HG02970 (cell line): ENCODE results near the gene FBLN1.

Experiments used
- ATAC-seq: cut with Tn5 transposase; IDR thresholded peaks from one replicate; pipeline ENCODE4 v1.9.1; 2021; ENCODE audit warnings: mild to moderate bottlenecking, moderate library complexity, moderate number of reproducible peaks; ENCODE audit not compliant: unreplicated experiment, low FRiP score

FBLN1 gene

DNA sequence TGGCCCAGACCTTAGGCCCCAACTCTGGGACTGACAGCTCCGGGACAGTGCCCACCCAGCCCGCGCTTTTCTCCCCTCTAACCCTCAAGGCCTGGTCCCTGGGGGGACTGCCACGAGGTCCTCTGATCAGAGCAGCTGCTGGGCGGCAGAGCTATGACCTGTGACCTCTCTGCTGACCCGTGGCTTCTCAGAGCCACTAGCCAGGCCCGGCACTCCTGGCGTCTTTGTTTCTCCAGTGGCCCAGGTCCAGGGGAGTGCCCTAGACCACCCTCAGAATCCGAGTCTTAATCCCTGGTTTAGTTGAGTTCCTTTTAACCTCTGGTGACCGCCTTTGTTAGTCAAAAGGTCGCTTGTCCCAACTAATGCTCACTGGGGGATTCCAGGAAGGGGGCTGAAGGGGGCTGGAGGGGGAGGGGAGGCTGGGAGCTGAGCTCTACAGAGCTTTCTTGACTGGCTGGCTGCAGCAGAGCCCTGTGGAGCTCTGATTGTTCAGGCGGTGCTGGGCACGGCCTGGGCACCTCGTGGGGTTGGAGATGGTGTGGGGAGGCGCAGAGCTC is 1.2 kb downstream of the FBLN1 start:
- no peak for ATAC-seq

DNA sequence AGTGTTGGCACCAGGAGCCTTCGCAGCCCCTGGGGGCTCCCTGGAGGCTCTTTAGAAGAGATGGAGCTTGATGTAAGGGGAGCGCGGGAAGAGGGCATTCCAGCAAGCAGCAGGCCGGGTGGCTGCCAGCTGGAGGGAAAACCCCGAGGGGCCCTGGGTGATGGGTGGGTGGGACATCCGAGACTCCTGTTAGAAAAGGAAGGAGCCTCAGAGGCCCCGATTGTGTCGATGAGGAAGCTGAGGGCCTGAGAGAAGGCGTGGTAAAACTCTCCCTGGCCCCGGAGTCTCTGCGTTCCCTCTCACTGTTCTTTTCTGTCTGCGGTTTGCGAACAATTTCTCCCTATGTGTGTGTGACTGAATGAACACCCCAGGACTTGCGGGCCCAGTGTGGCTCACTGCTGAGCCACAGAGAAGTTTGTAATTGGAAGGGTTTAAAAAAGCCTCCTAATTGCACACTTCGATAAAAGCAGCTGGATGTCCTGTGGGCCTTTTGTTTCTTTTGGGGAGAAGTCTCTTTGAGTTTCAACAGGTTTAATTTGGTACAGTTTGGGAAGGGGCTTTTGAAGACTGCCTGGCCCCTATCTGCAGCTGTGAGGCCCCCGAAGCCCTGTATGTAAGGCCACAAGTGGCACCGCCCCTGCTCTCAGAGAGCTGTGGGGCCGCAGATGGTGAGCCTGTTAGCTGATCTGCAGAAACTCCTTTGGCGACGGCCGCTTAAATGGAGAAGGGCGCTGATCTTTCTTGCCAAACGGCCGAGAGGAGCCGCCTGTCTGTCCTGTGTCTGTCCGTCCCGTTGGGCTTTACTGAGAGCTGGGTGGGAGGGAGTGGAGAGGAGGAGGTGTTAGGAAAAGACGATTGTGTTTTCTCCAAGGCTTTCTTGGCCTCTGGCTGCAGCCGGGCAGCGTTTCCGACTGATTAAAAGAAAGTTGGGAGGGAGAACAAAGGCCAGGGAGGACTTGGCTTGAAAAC is 2.0 kb downstream of the FBLN1 start:
- ATAC-seq, result no peak

DNA sequence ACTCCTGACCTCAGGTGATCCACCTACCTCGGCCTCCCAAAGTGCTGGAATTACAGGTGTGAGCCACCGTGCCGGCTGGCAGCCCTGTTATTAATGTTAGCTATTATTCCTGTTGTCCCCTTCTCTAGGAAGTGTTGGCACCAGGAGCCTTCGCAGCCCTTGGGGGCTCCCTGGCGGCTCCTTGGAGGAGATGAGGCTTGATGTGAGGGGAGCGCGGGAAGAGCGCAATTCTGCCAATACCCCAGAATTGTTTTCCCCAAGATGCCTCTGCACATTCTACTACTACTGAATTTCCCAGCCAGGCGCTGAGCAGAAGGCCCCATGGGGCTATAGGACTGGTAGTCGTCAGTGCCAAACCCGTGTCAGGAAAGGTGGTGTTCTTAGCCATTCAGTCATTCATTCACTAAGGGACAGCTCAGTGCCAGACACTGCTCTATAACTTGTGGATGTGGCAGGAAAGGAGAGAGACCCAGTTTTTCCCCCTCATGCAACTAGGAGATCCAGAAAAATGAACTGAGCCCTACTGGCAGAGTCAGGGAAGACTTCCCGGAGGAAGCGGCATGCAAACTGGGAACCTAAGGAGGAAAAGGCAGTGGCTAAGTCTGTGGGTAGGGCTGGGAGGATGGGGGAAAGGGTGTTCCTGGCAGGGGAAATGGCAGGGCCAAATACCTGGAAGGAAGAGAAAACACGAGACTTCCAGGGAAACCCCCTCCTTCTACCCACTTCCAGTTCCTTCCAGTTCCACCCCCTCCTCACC is 3.5 kb downstream of the FBLN1 start:
- no peak for ATAC-seq

DNA sequence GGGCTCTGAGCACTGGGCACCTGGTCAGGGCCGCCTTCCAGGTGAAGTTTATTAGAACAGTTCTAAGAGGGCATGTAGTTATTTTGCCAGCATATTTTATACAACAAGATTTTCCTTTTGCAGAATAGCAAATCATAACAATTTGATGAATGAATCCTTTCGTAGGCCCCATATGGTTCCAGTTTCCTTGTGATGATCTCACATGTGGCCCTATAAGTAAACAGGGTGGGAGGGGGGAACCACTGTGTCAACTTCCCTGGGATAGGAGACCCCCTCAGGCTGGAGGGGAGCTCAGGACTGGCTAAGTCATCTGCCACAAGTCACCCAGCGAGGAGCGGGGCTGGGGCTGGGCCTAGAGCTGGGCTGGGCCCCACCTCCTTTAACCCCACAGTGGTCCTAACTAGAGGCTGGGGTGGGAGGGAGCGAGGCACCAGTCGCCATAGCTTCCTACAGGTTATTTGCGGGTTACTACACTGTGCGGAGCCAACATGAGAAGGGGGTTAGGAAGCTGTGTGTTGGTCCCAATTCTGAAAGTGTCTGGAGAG is 4.2 kb downstream of the FBLN1 start:
- ATAC-seq, result no peak

DNA sequence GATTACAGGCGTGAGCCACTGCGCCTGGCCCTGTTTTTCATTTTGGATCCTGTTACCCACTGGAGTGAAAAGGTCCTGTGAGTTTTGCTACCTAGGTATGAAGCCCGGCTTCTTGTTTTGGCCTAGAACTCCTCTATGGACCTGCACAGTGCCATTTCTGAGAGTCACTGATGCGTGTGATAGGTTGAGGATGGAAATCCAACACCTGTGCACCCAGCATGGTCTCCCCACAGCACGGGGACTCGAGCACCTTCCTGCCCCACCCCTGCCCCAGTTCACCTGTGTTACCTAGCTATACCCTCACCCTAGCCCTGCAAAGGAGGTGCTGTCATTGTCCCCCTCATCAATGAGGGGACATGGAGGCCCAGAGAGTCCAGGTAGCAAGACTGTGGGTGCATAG is 5.1 kb downstream of the FBLN1 start:
- no peak for ATAC-seq

DNA sequence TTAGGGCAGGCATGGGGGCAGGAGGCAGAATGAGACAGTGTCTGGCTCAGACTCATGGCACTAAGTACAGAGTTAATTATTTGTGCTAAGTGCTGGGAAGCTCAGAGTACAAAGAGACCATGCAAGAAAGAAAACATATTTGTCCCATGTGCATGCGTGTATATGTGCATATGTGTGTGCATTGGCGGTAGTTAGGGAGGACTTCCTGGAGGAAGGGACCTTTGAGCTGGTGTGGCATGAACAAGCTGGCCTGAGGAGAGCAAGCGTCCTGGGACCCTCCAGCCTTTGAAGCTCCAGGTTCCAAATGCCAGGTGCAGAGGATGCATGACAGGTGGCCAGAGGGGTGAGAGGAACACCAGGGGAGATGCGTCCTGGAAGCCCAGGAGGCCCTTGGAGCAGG is 6.1 kb downstream of the FBLN1 start:
- no peak for ATAC-seq

DNA sequence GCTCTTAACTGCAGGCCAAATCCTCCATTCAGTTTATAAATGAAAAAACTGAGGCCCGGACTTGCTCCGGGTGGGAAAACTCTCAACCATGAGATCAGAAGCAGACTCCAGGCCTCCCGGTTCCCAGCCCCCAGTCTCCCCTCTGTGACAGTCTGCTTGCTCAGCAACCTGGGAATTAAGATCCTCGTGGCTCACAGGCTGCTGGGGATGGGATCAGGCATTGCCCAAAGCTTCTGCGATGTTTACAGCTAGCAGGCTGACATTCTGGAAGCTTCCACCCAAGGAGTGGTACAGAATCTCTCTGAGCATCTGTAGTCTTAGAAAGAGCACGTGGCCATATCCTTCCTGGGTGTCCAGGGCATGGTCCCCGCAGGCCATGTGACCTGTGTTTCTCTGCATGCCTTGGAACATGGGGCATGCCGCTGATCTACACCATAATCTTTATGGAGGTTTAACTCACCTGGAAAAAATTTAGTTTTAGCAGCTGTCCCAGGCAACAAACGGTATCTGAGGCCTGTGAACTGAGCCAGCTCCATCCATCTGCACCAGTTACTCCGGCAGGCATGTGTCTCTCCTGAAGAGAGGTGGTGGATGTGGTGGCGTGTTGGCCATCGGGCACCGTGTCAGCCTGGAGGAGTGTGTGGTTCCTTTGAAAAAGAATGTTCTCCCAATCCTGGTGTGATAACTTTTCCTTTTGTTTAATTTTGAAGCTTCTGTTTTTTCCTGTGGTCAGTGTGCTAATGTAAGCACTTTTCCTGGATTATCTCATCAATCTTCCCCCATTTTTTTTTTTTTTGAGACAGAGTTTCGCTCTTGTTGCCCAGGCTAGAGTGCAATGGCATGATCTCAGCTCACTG is 7.9 kb downstream of the FBLN1 start:
- no peak for ATAC-seq

DNA sequence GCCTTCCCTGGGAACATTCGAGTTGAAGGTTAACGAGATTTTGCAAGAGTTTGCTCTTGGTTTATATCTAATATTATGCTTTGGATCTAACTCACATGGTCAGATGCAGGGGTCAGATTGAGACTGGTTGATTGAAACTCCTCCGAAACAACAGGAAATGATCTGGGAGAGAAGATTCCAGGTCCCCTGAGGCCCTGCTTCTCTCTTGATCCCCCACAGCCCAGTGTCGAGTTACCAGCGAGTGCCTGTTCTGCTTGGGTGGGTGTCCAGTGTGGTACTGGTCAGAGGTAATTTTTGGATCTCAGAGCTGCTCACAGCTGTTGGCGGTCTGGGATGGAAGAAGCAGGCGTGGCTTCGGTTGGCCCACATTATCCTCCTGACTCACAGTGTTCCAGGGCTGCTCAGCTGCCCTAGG is 9.2 kb downstream of the FBLN1 start:
- ATAC-seq, result no peak

DNA sequence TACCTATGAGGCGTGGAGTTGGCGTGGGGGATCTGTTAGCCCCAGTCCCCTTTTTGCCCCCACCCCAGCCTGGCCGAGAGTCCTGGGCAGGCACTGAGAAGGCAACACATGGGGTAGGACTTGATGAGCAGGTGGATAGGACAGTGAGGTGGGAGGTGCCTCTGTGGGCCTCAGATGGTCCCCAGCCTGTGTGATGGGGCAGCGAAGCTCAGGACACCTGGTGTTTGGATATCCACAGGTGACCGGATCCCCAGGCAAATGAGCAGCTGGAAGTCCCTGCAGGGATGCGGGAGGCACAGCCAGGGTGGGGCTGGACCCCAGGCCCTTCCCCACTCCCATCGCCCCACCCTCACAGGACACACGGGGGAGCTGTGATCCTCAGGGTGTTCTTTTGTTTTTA is 9.7 kb downstream of the FBLN1 start:
- no peak for ATAC-seq

DNA sequence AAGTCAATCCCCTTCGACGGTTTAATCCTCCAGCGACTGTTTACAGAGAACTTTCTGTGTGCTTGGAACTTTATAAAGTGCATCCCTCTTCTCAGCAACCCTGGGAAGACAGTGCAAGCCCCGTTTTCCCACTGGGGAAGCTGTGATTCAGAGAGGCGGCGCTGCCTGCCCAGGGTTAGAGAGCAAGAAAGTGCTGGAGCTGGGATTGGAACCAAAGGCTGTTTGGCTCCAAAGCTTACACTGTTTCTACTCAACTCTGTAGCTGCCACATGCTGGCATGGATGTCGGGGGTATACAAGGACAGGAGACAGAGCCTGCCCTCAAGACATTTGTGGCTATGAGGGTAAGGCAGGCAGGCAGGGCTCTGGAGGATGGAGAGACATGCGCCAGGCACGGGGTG is 13.0 kb downstream of the FBLN1 start:
- no peak for ATAC-seq

DNA sequence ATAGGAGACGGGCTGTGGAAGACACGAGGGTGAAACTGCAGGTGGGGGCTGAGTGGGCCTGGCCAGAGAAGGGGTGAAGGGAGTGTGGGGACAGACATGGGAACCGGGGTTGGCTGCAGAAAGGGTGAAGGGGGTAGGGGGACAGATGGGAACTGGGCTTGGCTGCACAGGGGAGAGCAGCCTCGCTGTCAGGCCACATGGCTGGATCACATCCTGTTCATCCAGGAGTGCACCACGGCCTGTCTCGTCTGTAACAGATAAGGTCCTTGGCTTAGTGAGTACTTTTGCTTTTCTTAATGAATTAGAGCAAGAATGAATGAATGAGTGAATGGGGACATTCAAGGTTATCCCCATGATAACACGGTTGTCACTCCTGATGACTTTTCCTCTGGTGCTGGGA is 13.5 kb downstream of the FBLN1 start:
- no peak for ATAC-seq

DNA sequence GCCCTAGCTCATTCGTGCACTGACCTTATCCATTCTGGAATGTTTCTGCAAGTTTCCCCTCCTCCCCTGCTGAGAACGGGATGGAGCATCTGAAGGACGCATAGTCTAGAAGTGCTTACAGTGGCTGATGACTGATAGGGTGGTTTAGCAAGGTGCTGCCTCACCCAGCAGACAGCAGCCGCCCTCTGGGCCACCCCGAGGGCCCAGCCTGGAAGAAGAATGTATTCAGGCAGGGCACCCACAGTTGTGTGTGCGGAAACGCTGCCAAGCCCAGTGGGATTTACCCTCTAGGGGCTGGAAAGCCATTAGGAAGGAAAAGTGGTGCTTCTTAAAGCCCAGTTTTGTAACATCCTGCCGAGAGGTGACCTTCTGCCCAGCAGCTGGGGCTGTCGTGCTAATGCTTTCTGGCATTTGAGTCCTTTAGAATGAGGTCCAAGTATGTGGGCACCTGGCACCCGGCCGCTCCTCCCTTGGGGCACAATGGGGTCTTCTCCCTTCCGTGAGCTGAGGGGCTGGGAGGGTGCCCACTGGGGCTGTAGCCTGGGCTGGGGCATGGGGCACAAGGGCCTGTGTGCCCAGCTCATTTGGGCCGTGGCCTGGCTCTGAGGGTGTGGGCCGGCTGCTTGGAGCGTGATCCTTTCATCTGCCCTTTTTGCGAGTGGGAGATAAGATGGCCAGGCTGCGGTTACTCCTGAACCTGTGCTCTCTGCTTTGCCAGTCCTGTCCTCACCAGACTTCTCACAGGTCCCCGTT is 14.4 kb downstream of the FBLN1 start:
- no peak for ATAC-seq

DNA sequence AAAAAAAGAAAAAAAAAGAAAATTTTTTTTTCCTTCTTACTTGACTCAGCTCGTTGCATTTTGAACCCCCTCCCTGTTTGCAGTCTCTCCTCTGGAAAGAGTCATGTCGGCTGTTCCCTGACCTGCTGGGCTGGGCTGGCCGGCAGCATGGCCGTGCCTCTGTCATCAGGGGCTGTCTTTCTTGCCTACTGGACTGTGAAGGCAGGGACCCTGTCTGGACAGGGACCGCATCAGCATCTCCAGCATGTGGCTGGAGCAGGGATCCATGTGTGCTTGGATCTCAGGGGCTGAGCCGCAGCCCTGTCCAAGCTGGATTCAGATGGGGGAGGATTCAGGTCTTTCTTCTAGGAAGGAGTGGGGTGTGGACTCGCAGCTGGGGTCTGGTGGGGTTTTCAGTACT is 15.5 kb downstream of the FBLN1 start:
- no peak for ATAC-seq

DNA sequence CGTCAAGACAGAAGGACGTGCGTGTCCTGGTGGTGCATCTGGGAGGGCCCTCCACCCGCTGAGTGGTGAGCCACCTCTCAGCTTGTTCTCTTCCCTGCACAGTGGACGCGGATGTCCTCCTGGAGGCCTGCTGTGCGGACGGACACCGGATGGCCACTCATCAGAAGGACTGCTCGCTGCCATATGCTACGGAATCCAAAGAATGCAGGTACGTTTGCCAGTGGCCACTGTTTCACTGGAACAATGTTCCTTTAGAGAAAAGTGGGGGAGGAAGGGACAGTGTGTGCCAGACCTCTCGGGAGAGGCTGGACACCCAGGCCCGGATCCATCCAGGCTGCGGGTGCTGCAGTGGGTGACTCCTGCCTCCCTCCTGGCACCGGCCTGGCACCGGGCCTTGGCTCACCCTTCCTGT is 15.9 kb downstream of the FBLN1 start:
- ATAC-seq, result no peak

DNA sequence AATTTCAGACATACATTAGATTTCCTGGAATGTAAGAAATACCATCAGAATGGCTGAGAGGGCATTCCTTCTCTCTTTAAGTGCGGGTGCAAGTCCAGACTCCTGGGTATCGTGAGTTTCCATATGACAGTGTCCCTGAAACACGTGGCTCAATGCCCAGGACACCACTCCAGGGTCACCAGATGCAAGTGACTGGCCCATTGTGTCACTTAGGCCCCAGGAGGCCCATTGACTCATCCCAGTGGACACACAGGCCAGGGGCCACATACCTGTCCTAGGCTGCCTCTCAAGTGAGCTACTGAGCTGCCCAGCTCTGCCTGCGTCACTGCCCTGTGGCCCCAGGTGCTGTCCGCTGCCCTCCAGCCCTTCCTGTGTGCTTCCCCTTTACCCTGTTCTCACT is 18.5 kb downstream of the FBLN1 start:
- ATAC-seq, result no peak

DNA sequence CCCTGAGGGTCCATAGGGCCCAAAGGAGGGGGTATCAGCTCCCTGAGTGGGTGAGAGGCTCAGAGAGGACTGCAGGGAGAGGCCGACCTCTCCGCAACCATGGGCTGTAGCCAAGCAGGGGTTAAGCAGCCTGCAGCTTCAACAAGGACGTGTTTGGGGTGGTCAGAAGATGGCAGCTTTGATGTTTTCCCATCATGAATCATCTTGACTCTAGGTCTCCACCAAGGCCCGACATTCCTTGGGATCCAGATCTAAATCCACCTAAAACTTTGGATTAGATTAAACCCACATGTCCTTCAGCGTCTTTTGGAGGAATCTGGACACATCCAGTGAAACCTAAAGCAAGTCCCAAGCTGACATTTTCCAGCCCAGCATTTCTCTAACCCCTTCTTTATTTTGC is 19.8 kb downstream of the FBLN1 start:
- ATAC-seq, result no peak

DNA sequence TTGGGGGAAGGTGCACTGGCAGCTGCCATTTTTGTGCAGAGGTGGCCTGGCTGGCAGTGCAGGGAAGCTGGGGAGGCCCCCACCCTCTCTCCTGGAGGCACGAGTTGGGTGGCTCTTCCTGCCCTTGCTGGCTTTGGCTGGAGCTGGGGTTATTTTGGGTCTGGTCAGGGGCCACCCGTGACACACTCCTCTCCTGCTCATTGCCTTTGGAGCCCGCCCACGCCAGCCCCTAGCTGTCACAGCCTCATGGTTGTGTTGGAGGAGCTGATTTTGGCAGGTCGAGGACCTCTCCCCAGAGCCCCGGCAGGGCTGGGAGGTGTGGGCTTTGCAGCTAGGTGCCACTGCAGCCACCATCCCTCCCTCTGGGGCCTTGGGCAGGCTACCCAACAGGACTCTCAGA is 21.5 kb downstream of the FBLN1 start:
- no peak for ATAC-seq

DNA sequence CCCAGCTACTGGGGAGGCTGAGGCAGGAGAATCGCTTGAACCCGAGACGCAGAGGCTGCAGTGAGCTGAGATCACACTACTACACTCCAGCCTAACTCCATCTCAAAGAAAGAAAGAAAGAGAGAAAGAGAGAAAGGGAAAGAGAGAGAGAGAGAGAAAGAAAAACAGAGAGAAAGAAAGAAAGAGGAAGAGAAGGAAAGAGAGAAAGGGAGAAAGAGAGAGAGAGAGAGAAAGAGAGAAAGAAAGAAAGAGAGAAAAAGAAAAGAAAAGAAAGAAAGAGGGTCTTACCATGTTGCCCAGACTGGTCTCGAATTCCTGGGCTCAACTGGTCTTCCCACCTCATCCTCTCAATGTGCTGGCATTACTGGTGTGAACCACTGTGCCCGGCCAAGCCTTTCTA is 22.3 kb downstream of the FBLN1 start:
- no peak for ATAC-seq

DNA sequence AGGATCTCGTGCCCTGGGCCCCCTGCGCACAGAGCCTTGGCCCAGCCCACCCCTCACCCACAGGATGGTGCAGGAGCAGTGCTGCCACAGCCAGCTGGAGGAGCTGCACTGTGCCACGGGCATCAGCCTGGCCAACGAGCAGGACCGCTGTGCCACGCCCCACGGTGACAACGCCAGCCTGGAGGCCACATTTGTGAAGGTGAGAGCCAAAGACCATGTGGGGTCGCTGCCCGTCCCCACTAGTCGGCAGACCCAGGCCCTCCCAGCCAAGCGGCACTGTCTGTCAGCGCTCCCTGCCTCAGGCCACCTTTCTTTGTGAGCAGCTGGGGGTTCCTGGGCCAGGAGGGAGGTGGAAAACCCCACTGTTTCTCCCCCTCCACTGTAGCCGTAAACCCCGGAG is 22.8 kb downstream of the FBLN1 start:
- no peak for ATAC-seq

DNA sequence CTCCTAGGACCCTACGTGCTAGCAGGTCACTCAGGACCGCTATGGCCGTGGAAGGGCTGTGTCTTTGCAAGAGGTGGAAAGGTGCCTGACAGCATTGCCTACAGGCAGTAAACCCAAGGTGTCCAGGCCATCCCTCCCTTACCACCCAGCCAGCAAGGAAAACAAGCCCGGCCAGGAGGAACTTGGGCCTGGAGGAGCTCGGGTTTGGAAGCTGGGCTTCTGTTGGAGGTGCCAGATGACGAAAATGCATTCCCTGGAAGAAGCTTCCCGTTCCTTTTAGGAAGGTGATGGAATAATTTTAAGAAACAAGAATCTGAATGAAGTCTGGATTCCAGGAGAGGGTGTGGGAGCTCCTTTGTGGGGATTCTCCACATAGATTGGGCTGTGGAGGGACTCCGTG is 23.6 kb downstream of the FBLN1 start:
- ATAC-seq, result no peak
